Measurements from ENCODE around the gene INPP4A. TPM values are rescaled to one million over a fixed set of nuclear protein-coding genes. Genes with fewer than 3 reads are reported as not detected.

INPP4A gene
- polyA plus RNA-seq, 2 of the 4 experiments (the other 2 are of a cell fraction): 9.4 to 16.0 TPM

DNA sequence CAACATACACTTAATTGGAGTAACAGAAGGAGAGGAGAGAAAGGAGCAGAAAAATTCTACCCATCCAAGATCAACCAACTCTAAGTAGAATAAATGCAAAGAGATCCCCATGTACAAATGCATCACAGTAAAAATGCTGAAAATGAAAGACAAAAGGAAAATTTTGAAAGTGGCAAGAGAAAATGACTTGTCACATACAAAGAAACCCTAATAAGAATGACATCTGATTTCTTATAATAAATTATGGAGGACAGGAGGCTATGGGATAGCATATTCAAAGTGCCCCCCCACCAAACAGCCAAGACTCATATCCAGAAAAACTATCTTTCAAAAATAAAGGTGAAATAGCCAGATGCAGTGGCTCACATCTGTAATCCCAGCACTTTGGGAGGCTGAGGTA, 22.2 kb upstream of the INPP4A start:
- Histone ChIP-seq H3K9me3 (peaks cover 11% of the 10 kb centered on the region; the same call in 2 of the 3 replicates), H3K27ac (no peak overlapping the region), H3K4me3 (no peak overlapping the region), H3K4me2 (no peak overlapping the region), H3K4me1 (no peaks in the 10 kb centered on the region)
- TF ChIP-seq, protein P1, sequence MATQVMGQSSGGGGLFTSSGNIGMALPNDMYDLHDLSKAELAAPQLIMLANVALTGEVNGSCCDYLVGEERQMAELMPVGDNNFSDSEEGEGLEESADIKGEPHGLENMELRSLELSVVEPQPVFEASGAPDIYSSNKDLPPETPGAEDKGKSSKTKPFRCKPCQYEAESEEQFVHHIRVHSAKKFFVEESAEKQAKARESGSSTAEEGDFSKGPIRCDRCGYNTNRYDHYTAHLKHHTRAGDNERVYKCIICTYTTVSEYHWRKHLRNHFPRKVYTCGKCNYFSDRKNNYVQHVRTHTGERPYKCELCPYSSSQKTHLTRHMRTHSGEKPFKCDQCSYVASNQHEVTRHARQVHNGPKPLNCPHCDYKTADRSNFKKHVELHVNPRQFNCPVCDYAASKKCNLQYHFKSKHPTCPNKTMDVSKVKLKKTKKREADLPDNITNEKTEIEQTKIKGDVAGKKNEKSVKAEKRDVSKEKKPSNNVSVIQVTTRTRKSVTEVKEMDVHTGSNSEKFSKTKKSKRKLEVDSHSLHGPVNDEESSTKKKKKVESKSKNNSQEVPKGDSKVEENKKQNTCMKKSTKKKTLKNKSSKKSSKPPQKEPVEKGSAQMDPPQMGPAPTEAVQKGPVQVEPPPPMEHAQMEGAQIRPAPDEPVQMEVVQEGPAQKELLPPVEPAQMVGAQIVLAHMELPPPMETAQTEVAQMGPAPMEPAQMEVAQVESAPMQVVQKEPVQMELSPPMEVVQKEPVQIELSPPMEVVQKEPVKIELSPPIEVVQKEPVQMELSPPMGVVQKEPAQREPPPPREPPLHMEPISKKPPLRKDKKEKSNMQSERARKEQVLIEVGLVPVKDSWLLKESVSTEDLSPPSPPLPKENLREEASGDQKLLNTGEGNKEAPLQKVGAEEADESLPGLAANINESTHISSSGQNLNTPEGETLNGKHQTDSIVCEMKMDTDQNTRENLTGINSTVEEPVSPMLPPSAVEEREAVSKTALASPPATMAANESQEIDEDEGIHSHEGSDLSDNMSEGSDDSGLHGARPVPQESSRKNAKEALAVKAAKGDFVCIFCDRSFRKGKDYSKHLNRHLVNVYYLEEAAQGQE (IDR thresholded peaks at IDR 0.05): no peak
- TF ChIP-seq, protein P2, sequence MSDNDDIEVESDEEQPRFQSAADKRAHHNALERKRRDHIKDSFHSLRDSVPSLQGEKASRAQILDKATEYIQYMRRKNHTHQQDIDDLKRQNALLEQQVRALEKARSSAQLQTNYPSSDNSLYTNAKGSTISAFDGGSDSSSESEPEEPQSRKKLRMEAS (IDR thresholded peaks at IDR 0.05): no peak
- TF ChIP-seq ZNF302 (CRISPR knock-in tag; IDR thresholded peaks at IDR 0.05) (no peak), RCOR1 (IDR thresholded peaks at IDR 0.05; ENCODE audit: low read depth, low read length) (no peak), EHMT2 (IDR thresholded peaks at IDR 0.05; ENCODE audit: low read depth) (no peak)
- TF ChIP-seq, protein P3, sequence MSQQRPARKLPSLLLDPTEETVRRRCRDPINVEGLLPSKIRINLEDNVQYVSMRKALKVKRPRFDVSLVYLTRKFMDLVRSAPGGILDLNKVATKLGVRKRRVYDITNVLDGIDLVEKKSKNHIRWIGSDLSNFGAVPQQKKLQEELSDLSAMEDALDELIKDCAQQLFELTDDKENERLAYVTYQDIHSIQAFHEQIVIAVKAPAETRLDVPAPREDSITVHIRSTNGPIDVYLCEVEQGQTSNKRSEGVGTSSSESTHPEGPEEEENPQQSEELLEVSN (IDR thresholded peaks at IDR 0.05; ENCODE audit: borderline replicate concordance, low read depth): no peak
- no peak for FAIRE-seq
- CTCF ChIA-PET: no interaction called here
- no peak for ATAC-seq
- POLR2A ChIA-PET: no interaction called here
- DNase-seq (ENCODE audit: low read depth in 1 of 2, low spot score in 1 of 2): no peak

DNA sequence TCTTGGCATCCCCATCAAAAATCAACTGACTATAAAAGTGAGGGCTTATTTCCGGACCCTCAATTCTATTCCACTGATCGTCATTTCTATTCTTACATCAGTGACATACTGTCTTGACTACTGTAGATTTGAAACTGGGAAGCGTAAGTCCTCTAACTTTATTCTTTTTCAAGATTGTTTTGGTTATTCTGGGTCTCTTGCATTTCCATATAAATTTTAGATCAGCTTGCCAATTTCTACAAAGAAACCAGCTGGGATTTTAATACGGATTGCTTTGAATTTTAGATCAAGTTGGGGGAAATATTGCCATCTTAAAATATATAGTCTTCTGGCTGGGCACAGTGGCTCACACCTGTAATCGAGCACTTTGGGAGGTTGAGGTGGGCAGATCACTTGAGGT, 17.9 kb upstream of the INPP4A start:
- ATAC-seq: no peak
- FAIRE-seq: no peak
- POLR2A ChIA-PET: no interaction called here

DNA sequence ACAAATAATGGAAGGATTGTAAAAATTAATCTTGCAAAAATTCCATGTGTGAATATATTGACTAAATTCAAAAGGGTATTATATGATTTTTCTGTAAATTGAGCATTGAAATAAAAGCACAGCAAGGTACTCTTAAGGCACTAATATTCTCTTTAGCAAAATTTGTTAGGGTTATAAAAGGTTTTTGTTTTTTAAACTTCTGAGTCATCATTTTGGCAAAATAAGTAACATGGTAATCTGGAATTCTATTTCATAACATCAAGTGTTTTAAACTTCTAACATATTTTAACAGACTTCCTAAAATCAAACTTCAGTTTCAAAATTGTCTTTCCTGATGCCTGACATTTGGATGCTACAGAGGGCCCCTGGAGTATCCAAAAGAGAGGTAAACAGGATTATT, 12.5 kb upstream of the INPP4A start:
- H3K9me3 ChIP-seq: 0 out of 3 replicates have a peak, but pooled peaks cover 5% of the 10 kb centered on the region
- H3K27ac ChIP-seq: no peak overlapping the region
- no peak overlapping the region for H3K4me3 ChIP-seq
- CTCF ChIA-PET: no interaction called here
- no peak for ATAC-seq
- DNase-seq (ENCODE audit: low read depth in 1 of 2, low spot score in 1 of 2): no peak
- TF ChIP-seq HOXB13 (CRISPR knock-in tag; IDR thresholded peaks at IDR 0.05; ENCODE audit: low read depth): no peak
- no peak for TF ChIP-seq NFE2L2 (conservative IDR thresholded peaks at IDR 0.05; ENCODE audit: low read length)
- no peak for TF ChIP-seq GATA3 (IDR thresholded peaks at IDR 0.05; ENCODE audit: borderline replicate concordance)
- TF ChIP-seq JUN (IDR thresholded peaks at IDR 0.05): no peak
- no peak for TF ChIP-seq SREBF2 (IDR thresholded peaks at IDR 0.05)
- no peak for TF ChIP-seq EHMT2 (IDR thresholded peaks at IDR 0.05; ENCODE audit: low read depth)
- no peak for TF ChIP-seq EP300 (IDR thresholded peaks at IDR 0.05)
- TF ChIP-seq HOXB5 (CRISPR knock-in tag; IDR thresholded peaks at IDR 0.05): no peak
- TF ChIP-seq, protein P4, sequence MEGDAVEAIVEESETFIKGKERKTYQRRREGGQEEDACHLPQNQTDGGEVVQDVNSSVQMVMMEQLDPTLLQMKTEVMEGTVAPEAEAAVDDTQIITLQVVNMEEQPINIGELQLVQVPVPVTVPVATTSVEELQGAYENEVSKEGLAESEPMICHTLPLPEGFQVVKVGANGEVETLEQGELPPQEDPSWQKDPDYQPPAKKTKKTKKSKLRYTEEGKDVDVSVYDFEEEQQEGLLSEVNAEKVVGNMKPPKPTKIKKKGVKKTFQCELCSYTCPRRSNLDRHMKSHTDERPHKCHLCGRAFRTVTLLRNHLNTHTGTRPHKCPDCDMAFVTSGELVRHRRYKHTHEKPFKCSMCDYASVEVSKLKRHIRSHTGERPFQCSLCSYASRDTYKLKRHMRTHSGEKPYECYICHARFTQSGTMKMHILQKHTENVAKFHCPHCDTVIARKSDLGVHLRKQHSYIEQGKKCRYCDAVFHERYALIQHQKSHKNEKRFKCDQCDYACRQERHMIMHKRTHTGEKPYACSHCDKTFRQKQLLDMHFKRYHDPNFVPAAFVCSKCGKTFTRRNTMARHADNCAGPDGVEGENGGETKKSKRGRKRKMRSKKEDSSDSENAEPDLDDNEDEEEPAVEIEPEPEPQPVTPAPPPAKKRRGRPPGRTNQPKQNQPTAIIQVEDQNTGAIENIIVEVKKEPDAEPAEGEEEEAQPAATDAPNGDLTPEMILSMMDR (IDR thresholded peaks at IDR 0.05): no peak
- TF ChIP-seq, protein P5, sequence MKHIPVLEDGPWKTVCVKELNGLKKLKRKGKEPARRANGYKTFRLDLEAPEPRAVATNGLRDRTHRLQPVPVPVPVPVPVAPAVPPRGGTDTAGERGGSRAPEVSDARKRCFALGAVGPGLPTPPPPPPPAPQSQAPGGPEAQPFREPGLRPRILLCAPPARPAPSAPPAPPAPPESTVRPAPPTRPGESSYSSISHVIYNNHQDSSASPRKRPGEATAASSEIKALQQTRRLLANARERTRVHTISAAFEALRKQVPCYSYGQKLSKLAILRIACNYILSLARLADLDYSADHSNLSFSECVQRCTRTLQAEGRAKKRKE (CRISPR knock-in tag; IDR thresholded peaks at IDR 0.05; ENCODE audit: low read depth): no peak
- TF ChIP-seq FOSB (CRISPR knock-in tag; IDR thresholded peaks at IDR 0.05): no peak
- TF ChIP-seq POLR2AphosphoS2 (conservative IDR thresholded peaks at IDR 0.05; ENCODE audit: low read length): no peak
- no peak for TF ChIP-seq TFCP2L1 (CRISPR knock-in tag; IDR thresholded peaks at IDR 0.05)
- TF ChIP-seq PHF8 (IDR thresholded peaks at IDR 0.05; ENCODE audit: borderline replicate concordance, low read depth): no peak
- TF ChIP-seq KDM5A (IDR thresholded peaks at IDR 0.05): no peak
- POLR2A ChIA-PET: no interaction called here
- H3K4me1 ChIP-seq: peaks cover 26% of the 10 kb centered on the region
- H3K4me2 ChIP-seq: no peak overlapping the region
- no peak for FAIRE-seq

More for the DNA sequence above, 17.9 kb upstream of the INPP4A start:
- Histone ChIP-seq H3K4me3 (no peak overlapping the region), H3K4me2 (no peak overlapping the region), H3K4me1 (no peaks in the 10 kb centered on the region), H3K9me3 (peaks cover 11% of the 10 kb centered on the region; the same call in 2 of the 3 replicates), H3K27ac (no peak overlapping the region)
- WGBS (ENCODE audit: missing lambda C conversion rate): 43% methylated on average over 5 of the region's 5 CpGs
- no peak for DNase-seq (ENCODE audit: low read depth in 1 of 2, low spot score in 1 of 2)
- CTCF ChIA-PET: interaction anchor here (1.2 to 1.4 kb wide), 2 partner anchors 15 to 116 kb away, joined by 3 to 5 read pairs; no protein-coding TSS in a partner anchor
- TF ChIP-seq SMC3 (IDR thresholded peaks at IDR 0.05) (no peak), HOXA7 (CRISPR knock-in tag; IDR thresholded peaks at IDR 0.05) (no peak), BHLHE40 (IDR thresholded peaks at IDR 0.05; ENCODE audit: low read depth, low read length) (no peak), CBX2 (IDR thresholded peaks at IDR 0.05; ENCODE audit: borderline replicate concordance, low read depth) (no peak), TP53 (CRISPR knock-in tag; IDR thresholded peaks at IDR 0.05) (no peak), NFE2L2 (conservative IDR thresholded peaks at IDR 0.05; ENCODE audit: low read length) (no peak), EP300 (IDR thresholded peaks at IDR 0.05) (no peak), FOXS1 (CRISPR knock-in tag; IDR thresholded peaks at IDR 0.05) (no peak), FOSL2 (IDR thresholded peaks at IDR 0.05) (no peak), FOSL2 (CRISPR knock-in tag; IDR thresholded peaks at IDR 0.05) (no peak)
- TF ChIP-seq, protein P3 (IDR thresholded peaks at IDR 0.05; ENCODE audit: borderline replicate concordance, low read depth): no peak
- TF ChIP-seq, protein P6, sequence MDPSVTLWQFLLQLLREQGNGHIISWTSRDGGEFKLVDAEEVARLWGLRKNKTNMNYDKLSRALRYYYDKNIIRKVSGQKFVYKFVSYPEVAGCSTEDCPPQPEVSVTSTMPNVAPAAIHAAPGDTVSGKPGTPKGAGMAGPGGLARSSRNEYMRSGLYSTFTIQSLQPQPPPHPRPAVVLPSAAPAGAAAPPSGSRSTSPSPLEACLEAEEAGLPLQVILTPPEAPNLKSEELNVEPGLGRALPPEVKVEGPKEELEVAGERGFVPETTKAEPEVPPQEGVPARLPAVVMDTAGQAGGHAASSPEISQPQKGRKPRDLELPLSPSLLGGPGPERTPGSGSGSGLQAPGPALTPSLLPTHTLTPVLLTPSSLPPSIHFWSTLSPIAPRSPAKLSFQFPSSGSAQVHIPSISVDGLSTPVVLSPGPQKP (IDR thresholded peaks at IDR 0.05; ENCODE audit: low read depth, low read length): no peak
